ENCODE measurements around the gene PISD. TPM values are rescaled to one million over a fixed set of nuclear protein-coding genes. Genes with fewer than 3 reads are reported as not detected.
A peak's percentile ranks its signal among the peaks of the same experiment; 100 is the strongest.

Gene PISD
- total and polyA plus RNA-seq, 12 donors, result 15.5 to 30.0 (median 18.7) TPM

DNA sequence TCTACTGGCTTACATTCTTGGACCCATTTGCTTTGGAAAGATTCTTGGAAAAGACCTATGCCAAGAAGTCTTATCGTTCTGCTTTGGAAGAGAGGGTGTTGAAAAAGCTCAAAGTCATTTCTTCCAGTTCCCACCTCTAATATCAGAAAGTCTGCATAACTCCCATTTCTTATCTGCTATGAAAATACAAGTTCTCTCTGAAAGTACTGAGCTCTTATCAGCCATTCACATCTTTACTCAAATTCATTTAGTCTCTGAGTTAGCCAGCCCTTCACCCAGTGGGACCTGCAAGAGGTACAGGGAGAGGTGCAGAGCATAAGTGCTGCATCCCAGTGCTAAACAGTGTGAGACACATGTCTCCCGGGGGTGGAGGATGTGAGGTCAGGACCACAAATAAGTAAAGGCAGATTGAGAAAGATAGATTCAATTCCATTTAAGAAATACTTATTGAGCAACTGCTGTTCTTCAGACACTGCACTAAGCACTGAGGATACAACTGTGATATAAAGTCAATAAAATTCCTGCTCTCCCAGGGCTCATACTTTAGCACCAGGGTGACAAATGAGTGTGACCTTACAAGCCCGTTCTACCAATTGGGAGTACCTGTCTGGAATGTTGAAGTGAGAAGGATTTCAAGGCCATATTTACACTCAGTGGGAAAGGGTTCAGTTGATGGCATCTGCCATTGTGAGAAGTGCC is 76.7 kb downstream of the PISD start:
- peaks cover 0 to 3% (median 0%) of the 10 kb centered on the region in 11 donors for H3K9me3 ChIP-seq
- ATAC-seq (peak in 1 of 8 donors; percentile 60), DNase-seq (no peak)
- no peaks in the 10 kb centered on the region for H3K27me3 ChIP-seq
- TF ChIP-seq, protein P1, sequence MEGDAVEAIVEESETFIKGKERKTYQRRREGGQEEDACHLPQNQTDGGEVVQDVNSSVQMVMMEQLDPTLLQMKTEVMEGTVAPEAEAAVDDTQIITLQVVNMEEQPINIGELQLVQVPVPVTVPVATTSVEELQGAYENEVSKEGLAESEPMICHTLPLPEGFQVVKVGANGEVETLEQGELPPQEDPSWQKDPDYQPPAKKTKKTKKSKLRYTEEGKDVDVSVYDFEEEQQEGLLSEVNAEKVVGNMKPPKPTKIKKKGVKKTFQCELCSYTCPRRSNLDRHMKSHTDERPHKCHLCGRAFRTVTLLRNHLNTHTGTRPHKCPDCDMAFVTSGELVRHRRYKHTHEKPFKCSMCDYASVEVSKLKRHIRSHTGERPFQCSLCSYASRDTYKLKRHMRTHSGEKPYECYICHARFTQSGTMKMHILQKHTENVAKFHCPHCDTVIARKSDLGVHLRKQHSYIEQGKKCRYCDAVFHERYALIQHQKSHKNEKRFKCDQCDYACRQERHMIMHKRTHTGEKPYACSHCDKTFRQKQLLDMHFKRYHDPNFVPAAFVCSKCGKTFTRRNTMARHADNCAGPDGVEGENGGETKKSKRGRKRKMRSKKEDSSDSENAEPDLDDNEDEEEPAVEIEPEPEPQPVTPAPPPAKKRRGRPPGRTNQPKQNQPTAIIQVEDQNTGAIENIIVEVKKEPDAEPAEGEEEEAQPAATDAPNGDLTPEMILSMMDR (IDR thresholded peaks at IDR 0.05), result no peak
- no peak overlapping the region for H3K27ac ChIP-seq
- peaks cover 0 to 9% (median 0%) of the 10 kb centered on the region in 9 donors for H3K4me1 ChIP-seq
- WGBS, 2 donors, result 45 to 53% methylated on average over 3 of the region's 3 CpGs
- intact Hi-C loops (cut with DNase I), result no loop called here
- peaks cover 0 to 69% (median 10%) of the 10 kb centered on the region in 9 donors for H3K36me3 ChIP-seq
- H3K4me3 ChIP-seq, result no peak overlapping the region

- Histone ChIP-seq H3K27ac (no peak overlapping the region), H3K36me3 (peaks cover 0 to 69% (median 10%) of the 10 kb centered on the region in 9 donors), H3K27me3 (no peaks in the 10 kb centered on the region), H3K9me3 (peaks cover 0 to 3% (median 0%) of the 10 kb centered on the region in 11 donors), H3K4me1 (peaks cover 0 to 9% (median 0%) of the 10 kb centered on the region in 9 donors), H3K4me3 (no peak overlapping the region)
- ATAC-seq (no peak), DNase-seq (no peak)
- intact Hi-C loops (cut with DNase I), result no loop called here
- TF ChIP-seq, protein P1 (IDR thresholded peaks at IDR 0.05), result no peak
- 82 to 83% methylated on average over 5 of the region's 5 CpGs for WGBS, 2 donors
Measured at GRCh38 chr22:31584804-31585160, 77.2 kb downstream of the PISD start.

DNA sequence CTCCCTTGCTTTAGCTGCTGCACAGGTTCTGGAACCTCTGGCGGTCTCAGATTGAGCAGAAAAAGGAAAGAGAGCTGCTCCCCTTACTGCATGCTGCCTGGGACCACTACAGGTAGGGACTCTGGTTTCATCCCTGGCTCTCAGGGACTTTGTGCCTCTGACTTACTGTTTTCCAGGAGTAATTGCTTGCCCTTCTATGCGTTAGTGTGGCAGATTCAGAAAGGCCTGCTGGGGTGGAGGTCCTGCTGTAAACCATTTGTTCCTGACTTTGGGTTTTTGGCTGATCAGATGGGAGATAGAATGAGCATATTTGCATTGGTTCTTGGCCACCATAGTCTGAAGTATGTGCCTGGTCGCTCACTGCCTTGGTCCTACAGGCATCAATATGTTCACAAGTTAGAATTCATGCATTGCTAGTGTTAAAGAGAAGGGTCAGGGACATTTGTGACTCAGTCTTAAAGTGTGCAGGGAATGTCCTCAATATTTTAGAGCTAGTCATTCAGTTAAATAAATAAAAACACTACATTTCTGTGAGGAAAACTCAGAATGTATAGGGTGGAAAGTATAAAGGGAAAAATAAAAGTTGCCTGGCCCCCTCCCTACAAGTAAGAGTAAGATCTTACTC is 78.0 kb downstream of the PISD start:
- WGBS, 2 donors, result 95% methylated on average over 3 of the region's 3 CpGs

GRCh38 chr22:31579835-31580242 is 82.2 kb downstream of the PISD start:
- no peak overlapping the region for H3K4me3 ChIP-seq
- TF ChIP-seq, protein P1 (IDR thresholded peaks at IDR 0.05), result no peak
- peaks cover 0 to 63% (median 0%) of the 10 kb centered on the region in 9 donors for H3K36me3 ChIP-seq
- H3K27ac ChIP-seq, result no peak overlapping the region
- no peaks in the 10 kb centered on the region for H3K27me3 ChIP-seq
- DNase-seq, result no peak
- 94 to 100% methylated on average over 1 of the region's 1 CpG for WGBS, 2 donors
- intact Hi-C loops (cut with DNase I), result no loop called here
- peaks cover 0 to under 1% (median 0%) of the 10 kb centered on the region in 9 donors for H3K4me1 ChIP-seq
- H3K9me3 ChIP-seq, result no peaks in the 10 kb centered on the region
- no peak for ATAC-seq

More for the DNA sequence above, 78.0 kb downstream of the PISD start:
- ATAC-seq (no peak), DNase-seq (no peak)
- Histone ChIP-seq H3K36me3 (peaks cover 0 to 64% (median 10%) of the 10 kb centered on the region in 9 donors), H3K4me3 (no peak overlapping the region), H3K27me3 (no peaks in the 10 kb centered on the region), H3K4me1 (peaks cover 0 to 9% (median 0%) of the 10 kb centered on the region in 9 donors), H3K9me3 (peaks cover 0 to 3% (median 0%) of the 10 kb centered on the region in 11 donors), H3K27ac (no peak overlapping the region)
- intact Hi-C loops (cut with DNase I), result no loop called here
- TF ChIP-seq, protein P1 (IDR thresholded peaks at IDR 0.05), result no peak
